HepG2 (cell line): ENCODE measurements around the gene TBC1D22A.

ENCODE experiments used
- CTCF ChIP-seq: sonication (generic); formaldehyde crosslinking; IDR thresholded peaks from 2 replicates; pipeline ENCODE4 v1.5.0; 2020; ENCODE audit warnings: mild to moderate bottlenecking, missing genetic modification reagents, moderate library complexity
- HNRNPK ChIP-seq: fragments of 200-400 bp; formaldehyde crosslinking; IDR thresholded peaks from 2 replicates; pipeline ENCODE4 v1.6.1; 2018; ENCODE audit warnings: low read length, low read depth, moderate library complexity, mild to moderate bottlenecking; ENCODE audit not compliant: poor library complexity, severe bottlenecking
- NR3C1 ChIP-seq: sonication (generic); formaldehyde crosslinking; IDR thresholded peaks from 2 replicates; pipeline ENCODE4 v1.4.0; 2020; ENCODE audit warnings: missing genetic modification reagents
- POLR2AphosphoS5 ChIP-seq: IDR thresholded peaks from 2 replicates; pipeline ENCODE4 v1.6.1; 2012; ENCODE audit warnings: low read depth, low read length
- PREB ChIP-seq: sonication (generic); formaldehyde crosslinking; IDR thresholded peaks from 2 replicates; pipeline ENCODE4 v1.4.0; 2020; ENCODE audit warnings: missing genetic modification reagents
- REST ChIP-seq, 2 experiments: IDR thresholded peaks; 2 replicates each; pipeline ENCODE4 v1.6.1; 2011 to 2012; ENCODE audit warnings: low read length in 2 of 2, borderline replicate concordance in 1 of 2, low read depth in 1 of 2, mild to moderate bottlenecking in 1 of 2, moderate library complexity in 1 of 2
- YEATS2 ChIP-seq: sonication (generic); formaldehyde crosslinking; IDR thresholded peaks from 2 replicates; pipeline ENCODE4 v1.4.0; 2020; ENCODE audit warnings: missing genetic modification reagents, borderline replicate concordance
- ZNF264 ChIP-seq: sonication (generic); formaldehyde crosslinking; IDR thresholded peaks from 2 replicates; pipeline ENCODE4 v1.4.0; 2020; ENCODE audit warnings: missing genetic modification reagents

- TF ChIP-seq ZNF264 (CRISPR knock-in tag): no peak
- no peak for TF ChIP-seq NR3C1 (CRISPR knock-in tag)
- TF ChIP-seq REST (IDR thresholded peaks at IDR 0.05; ENCODE audit: borderline replicate concordance in 1 of 2, low read depth in 1 of 2, low read length in 2 of 2): no peak
- TF ChIP-seq HNRNPK: no peak
- no peak for TF ChIP-seq CTCF (CRISPR knock-in tag)
- TF ChIP-seq POLR2AphosphoS5: no peak
- no peak for TF ChIP-seq PREB (CRISPR knock-in tag)
- TF ChIP-seq YEATS2 (CRISPR knock-in tag): no peak
These were observed 430.4 kb downstream of the TBC1D22A start for GRCh38 chr22:47192651-47193437.
